BLaER1 (cell line): Measurements from ENCODE around the gene AMPD1.

Experiments
- H3K27ac ChIP-seq: shearing (Covaris generic); formaldehyde crosslinking; 2 replicates; pipeline ENCODE4 v1.8.1; 2022
- H3K27me3 ChIP-seq: shearing (Covaris generic); formaldehyde crosslinking; 2 replicates; pipeline ENCODE4 v1.8.1; 2022
- H3K36me3 ChIP-seq: shearing (Covaris generic); formaldehyde crosslinking; 2 replicates; pipeline ENCODE4 v1.8.1; 2022
- H3K4me1 ChIP-seq: shearing (Covaris generic); formaldehyde crosslinking; 2 replicates; pipeline ENCODE4 v1.8.1; 2022
- H3K4me2 ChIP-seq: shearing (Covaris generic); formaldehyde crosslinking; 2 replicates; pipeline ENCODE4 v1.8.1; 2022
- H3K4me3 ChIP-seq: shearing (Covaris generic); formaldehyde crosslinking; 2 replicates; pipeline ENCODE4 v1.8.1; 2022
- H3K9ac ChIP-seq: shearing (Covaris generic); formaldehyde crosslinking; 2 replicates; pipeline ENCODE4 v1.8.1; 2022
- H3K9me3 ChIP-seq: shearing (Covaris generic); formaldehyde crosslinking; 2 replicates; pipeline ENCODE4 v1.8.1; 2022
- H4K20me1 ChIP-seq: shearing (Covaris generic); formaldehyde crosslinking; 2 replicates; pipeline ENCODE4 v1.8.1; 2022
- Cebpa-rat ChIP-seq: shearing (Covaris generic); IDR thresholded peaks from 2 replicates; pipeline ENCODE4 v1.8.1; 2022

AMPD1 gene

GRCh38 chr1:114695430-114696058, at the start of gene AMPD1:
Gene AMPD1 (minus strand): TSS chr1:114695546. CDS start chr1:114695471, 75 bp downstream.
- no peaks in the 10 kb centered on the region for H3K27me3 ChIP-seq
- H3K4me3 ChIP-seq: no peak within 1 kb of the TSS
- H3K36me3 ChIP-seq: no peaks in the 10 kb centered on the region
- H3K27ac ChIP-seq: no peak within 1 kb of the TSS
- peaks cover 10% of the 10 kb centered on the region for H3K4me1 ChIP-seq
- no peak for TF ChIP-seq Cebpa-rat
- no peak within 1 kb of the TSS for H3K9ac ChIP-seq
- no peak within 1 kb of the TSS for H3K4me2 ChIP-seq
- H3K9me3 ChIP-seq: no peaks in the 10 kb centered on the region
- no peaks in the 10 kb centered on the region for H4K20me1 ChIP-seq

- H3K9ac ChIP-seq: no peak overlapping the region
- no peak overlapping the region for H3K4me2 ChIP-seq
- TF ChIP-seq Cebpa-rat: no peak
- no peaks in the 10 kb centered on the region for H3K27me3 ChIP-seq
- H3K27ac ChIP-seq: no peak overlapping the region
- no peaks in the 10 kb centered on the region for H3K4me1 ChIP-seq
- peaks cover 100% of the 10 kb centered on the region for H4K20me1 ChIP-seq
- H3K9me3 ChIP-seq: no peaks in the 10 kb centered on the region
- H3K4me3 ChIP-seq: no peak overlapping the region
- H3K36me3 ChIP-seq: peaks cover 87% of the 10 kb centered on the region
Measured at GRCh38 chr1:114741963-114742746, 46.8 kb upstream of the AMPD1 start.

- no peak overlapping the region for H3K4me3 ChIP-seq
- no peak for TF ChIP-seq Cebpa-rat
- peaks cover 97% of the 10 kb centered on the region for H4K20me1 ChIP-seq
- no peaks in the 10 kb centered on the region for H3K27me3 ChIP-seq
- H3K4me1 ChIP-seq: no peaks in the 10 kb centered on the region
- no peak overlapping the region for H3K4me2 ChIP-seq
- H3K9ac ChIP-seq: no peak overlapping the region
- H3K9me3 ChIP-seq: no peaks in the 10 kb centered on the region
- H3K36me3 ChIP-seq: peaks cover 88% of the 10 kb centered on the region
- no peak overlapping the region for H3K27ac ChIP-seq
Measured at GRCh38 chr1:114740331-114740730, 45.0 kb upstream of the AMPD1 start.

- Histone ChIP-seq H3K36me3 (peaks cover 93% of the 10 kb centered on the region), H4K20me1 (peaks cover 92% of the 10 kb centered on the region), H3K4me1 (no peaks in the 10 kb centered on the region), H3K27ac (no peak overlapping the region), H3K9me3 (no peaks in the 10 kb centered on the region), H3K4me2 (no peak overlapping the region), H3K4me3 (no peak overlapping the region), H3K27me3 (no peaks in the 10 kb centered on the region), H3K9ac (no peak overlapping the region)
- TF ChIP-seq Cebpa-rat: no peak
Measured at GRCh38 chr1:114737314-114737849, 42.0 kb upstream of the AMPD1 start.

- no peak for TF ChIP-seq Cebpa-rat
- Histone ChIP-seq H3K4me2 (no peak overlapping the region), H4K20me1 (peaks cover 89% of the 10 kb centered on the region), H3K9ac (no peak overlapping the region), H3K27ac (no peak overlapping the region), H3K27me3 (no peaks in the 10 kb centered on the region), H3K36me3 (peaks cover 97% of the 10 kb centered on the region), H3K9me3 (no peaks in the 10 kb centered on the region), H3K4me3 (no peak overlapping the region), H3K4me1 (no peaks in the 10 kb centered on the region)
Measured at GRCh38 chr1:114735479-114735878, 40.1 kb upstream of the AMPD1 start.

GRCh38 chr1:114729782-114730181, 34.4 kb upstream of the AMPD1 start:
- Histone ChIP-seq H3K9me3 (no peaks in the 10 kb centered on the region), H3K4me2 (no peak overlapping the region), H3K36me3 (peaks cover 100% of the 10 kb centered on the region), H3K4me1 (no peaks in the 10 kb centered on the region), H3K9ac (no peak overlapping the region), H3K4me3 (no peak overlapping the region), H3K27ac (no peak overlapping the region), H3K27me3 (no peaks in the 10 kb centered on the region), H4K20me1 (peaks cover 92% of the 10 kb centered on the region)
- no peak for TF ChIP-seq Cebpa-rat

- Histone ChIP-seq H3K27me3 (no peaks in the 10 kb centered on the region), H3K4me2 (no peak overlapping the region), H3K9ac (no peak overlapping the region), H3K4me1 (no peaks in the 10 kb centered on the region), H3K4me3 (no peak overlapping the region), H3K36me3 (peaks cover 100% of the 10 kb centered on the region), H3K9me3 (no peaks in the 10 kb centered on the region), H3K27ac (no peak overlapping the region), H4K20me1 (peaks cover 84% of the 10 kb centered on the region)
- no peak for TF ChIP-seq Cebpa-rat
Measured at GRCh38 chr1:114728553-114728952, 33.2 kb upstream of the AMPD1 start.

GRCh38 chr1:114725230-114725629, 29.9 kb upstream of the AMPD1 start:
- no peak overlapping the region for H3K4me3 ChIP-seq
- H4K20me1 ChIP-seq: peaks cover 57% of the 10 kb centered on the region
- H3K36me3 ChIP-seq: peaks cover 100% of the 10 kb centered on the region
- no peaks in the 10 kb centered on the region for H3K4me1 ChIP-seq
- H3K4me2 ChIP-seq: no peak overlapping the region
- no peaks in the 10 kb centered on the region for H3K9me3 ChIP-seq
- TF ChIP-seq Cebpa-rat: no peak
- H3K27me3 ChIP-seq: no peaks in the 10 kb centered on the region
- H3K27ac ChIP-seq: no peak overlapping the region
- H3K9ac ChIP-seq: no peak overlapping the region

GRCh38 chr1:114723915-114724314, 28.6 kb upstream of the AMPD1 start:
- no peaks in the 10 kb centered on the region for H3K27me3 ChIP-seq
- H3K27ac ChIP-seq: no peak overlapping the region
- no peaks in the 10 kb centered on the region for H3K9me3 ChIP-seq
- H3K4me1 ChIP-seq: no peaks in the 10 kb centered on the region
- no peak overlapping the region for H3K4me2 ChIP-seq
- H3K4me3 ChIP-seq: no peak overlapping the region
- no peak overlapping the region for H3K9ac ChIP-seq
- H3K36me3 ChIP-seq: peaks cover 100% of the 10 kb centered on the region
- H4K20me1 ChIP-seq: peaks cover 44% of the 10 kb centered on the region
- TF ChIP-seq Cebpa-rat: no peak

GRCh38 chr1:114723457-114723856, 28.1 kb upstream of the AMPD1 start:
- Histone ChIP-seq H3K9ac (no peak overlapping the region), H4K20me1 (peaks cover 39% of the 10 kb centered on the region), H3K9me3 (no peaks in the 10 kb centered on the region), H3K4me2 (no peak overlapping the region), H3K36me3 (peaks cover 100% of the 10 kb centered on the region), H3K27me3 (no peaks in the 10 kb centered on the region), H3K27ac (no peak overlapping the region), H3K4me1 (no peaks in the 10 kb centered on the region), H3K4me3 (no peak overlapping the region)
- no peak for TF ChIP-seq Cebpa-rat
